Measurements from ENCODE around the gene TIGD4.

Gene TIGD4

GRCh38 chr4:152779513-152780266, at the start of gene TIGD4, which contains the start of gene ARFIP1:
Gene TIGD4 (minus strand): TSS chr4:152779730. CDS start chr4:152771004, 8,726 bp downstream.
Gene ARFIP1 (plus strand): TSS chr4:152779954. CDS start chr4:152829634, 49,680 bp downstream.
- peak; percentile 88 for DNase-seq

GRCh38 chr4:152828122-152828521, 48.6 kb upstream of the TIGD4 start:
- DNase-seq, result no peak

GRCh38 chr4:152825336-152825735, 45.8 kb upstream of the TIGD4 start:
- DNase-seq, result no peak

GRCh38 chr4:152824561-152824960, 45.0 kb upstream of the TIGD4 start:
- no peak for DNase-seq

- no peak for DNase-seq
Observed at GRCh38 chr4:152822323-152822722, 42.8 kb upstream of the TIGD4 start.

GRCh38 chr4:152820073-152820472, 40.5 kb upstream of the TIGD4 start:
- DNase-seq, result no peak

GRCh38 chr4:152819026-152819645, 39.6 kb upstream of the TIGD4 start:
- no peak for DNase-seq

- DNase-seq, result no peak
Observed at GRCh38 chr4:152817331-152817730, 37.8 kb upstream of the TIGD4 start.

GRCh38 chr4:152815078-152815477, 35.5 kb upstream of the TIGD4 start:
- no peak for DNase-seq

- no peak for DNase-seq
Observed at GRCh38 chr4:152810715-152811287, 31.3 kb upstream of the TIGD4 start.

GRCh38 chr4:152808670-152809069, 29.1 kb upstream of the TIGD4 start:
- no peak for DNase-seq

GRCh38 chr4:152807294-152807829, 27.8 kb upstream of the TIGD4 start:
- no peak for DNase-seq

- no peak for DNase-seq
Observed at GRCh38 chr4:152806501-152807125, 27.1 kb upstream of the TIGD4 start.

- no peak for DNase-seq
Observed at GRCh38 chr4:152805818-152806217, 26.3 kb upstream of the TIGD4 start.

GRCh38 chr4:152805071-152805650, 25.6 kb upstream of the TIGD4 start:
- DNase-seq, result no peak

GRCh38 chr4:152803541-152803940, 24.0 kb upstream of the TIGD4 start:
- no peak for DNase-seq

- DNase-seq, result no peak
Observed at GRCh38 chr4:152795891-152796290, 16.4 kb upstream of the TIGD4 start.

- no peak for DNase-seq
Observed at GRCh38 chr4:152786627-152787026, 7.1 kb upstream of the TIGD4 start.

GRCh38 chr4:152785639-152786615, 6.4 kb upstream of the TIGD4 start:
- DNase-seq, result no peak

- peak; percentile 15 for DNase-seq
Observed at GRCh38 chr4:152784490-152785350, 5.2 kb upstream of the TIGD4 start.

All from NCI-H1694 treated with DMSO at 0.1 percent for 48 hours (cell line).